Activated CD4-positive, alpha-beta memory T cell treated with anti-CD3 and anti-CD28 coated beads, Interleukin-2, amount 10 ng/mL, durations not matched to agents 7 days and 5 days (primary cell): ENCODE results near the gene ART4. TPM values are rescaled to one million over a fixed set of nuclear protein-coding genes. Genes with fewer than 3 reads are reported as not detected.

Source experiments
- CTCF ChIA-PET: fragments of 350-600 bp; sonication (Branson Sonifier 250); formaldehyde crosslinking; loops from one replicate; lab custom pipeline; 2021; ENCODE audit warnings: antibody characterized with exemption, inconsistent platforms; lab: Charles Lee
- POLR2A ChIA-PET: fragments of 350-600 bp; sonication (Branson Sonifier 250); formaldehyde crosslinking; loops from one replicate; lab custom pipeline; 2021; ENCODE audit warnings: antibody characterized with exemption; lab: Charles Lee
- DNase-seq: peaks from one replicate; pipeline ENCODE4 v3.0.0-alpha.2; 2020
- H3K27ac Mint-ChIP-seq: one replicate; pipeline ENCODE4 v1.8.0; 2021; ENCODE audit warnings: mild to moderate bottlenecking, mixed read lengths
- H3K27me3 Mint-ChIP-seq: one replicate; pipeline ENCODE4 v1.8.0; 2021; ENCODE audit warnings: mixed read lengths
- H3K36me3 Mint-ChIP-seq: one replicate; pipeline ENCODE4 v1.8.0; 2021; ENCODE audit warnings: low read depth, mixed read lengths
- H3K4me1 Mint-ChIP-seq: one replicate; pipeline ENCODE4 v1.8.0; 2021; ENCODE audit warnings: mixed read lengths
- H3K4me3 Mint-ChIP-seq: one replicate; pipeline ENCODE4 v1.8.0; 2021; ENCODE audit warnings: mild to moderate bottlenecking, mixed read lengths
- H3K9me3 Mint-ChIP-seq: one replicate; pipeline ENCODE4 v1.8.0; 2021; ENCODE audit warnings: mixed read lengths
- total RNA-seq, 2 experiments: library from RNA; stranded (reverse); gene quantifications; one replicate each; pipeline ENCODE4 v1.2.3, GENCODE V29; 2021

The ART4 gene
- not detected for total RNA-seq

DNA sequence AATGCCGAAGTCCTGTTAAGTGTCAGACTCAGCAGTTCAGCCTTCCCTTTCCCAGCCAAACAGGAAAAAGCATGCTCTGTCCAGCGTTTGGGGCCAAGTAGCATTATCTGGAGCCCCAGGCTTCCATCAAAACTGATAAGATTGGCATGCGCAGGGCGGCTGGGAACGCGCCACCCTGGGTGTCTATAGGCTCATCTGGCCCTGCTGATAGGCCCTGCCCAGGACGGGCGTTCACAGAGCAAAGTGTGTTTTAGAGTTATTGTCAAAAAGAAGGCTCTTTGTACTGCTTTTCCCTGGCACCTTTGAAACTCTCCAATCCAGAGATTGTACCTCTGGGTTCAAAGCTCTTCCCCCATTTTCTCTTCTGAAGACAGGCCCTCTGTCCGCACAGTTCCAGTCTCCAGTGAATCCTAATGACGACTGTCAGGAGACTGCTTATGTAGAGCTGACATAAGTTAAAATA, at the start of gene ART4:
TSS of gene ART4 (minus strand) at position 102 of the 463 bp plus-strand sequence. CDS start 413 bp downstream, outside the sequence.
- Mint-ChIP-seq H3K9me3 (no peaks in the 10 kb centered on the region), H3K4me1 (peaks cover 2% of the 10 kb centered on the region), H3K27me3 (peaks cover 7% of the 10 kb centered on the region), H3K36me3 (no peaks in the 10 kb centered on the region), H3K4me3 (no peak within 1 kb of the TSS), H3K27ac (no peak within 1 kb of the TSS)
- POLR2A ChIA-PET, result no interaction called here
- DNase-seq, result no peak
- CTCF ChIA-PET, result interaction anchor here (1.5 kb wide), 1 partner anchor 11 kb away, joined by 3 read pairs; no protein-coding TSS in a partner anchor

- Mint-ChIP-seq H3K27me3 (peaks cover 15% of the 10 kb centered on the region), H3K27ac (no peak overlapping the region), H3K4me1 (no peaks in the 10 kb centered on the region), H3K9me3 (no peaks in the 10 kb centered on the region), H3K4me3 (no peak overlapping the region), H3K36me3 (no peaks in the 10 kb centered on the region)
- ChIA-PET CTCF (interaction anchor here (1.2 kb wide), 1 partner anchor 10 kb away, joined by 3 read pairs; no protein-coding TSS in a partner anchor), POLR2A (interaction anchor here (1.2 kb wide), 1 partner anchor 123 kb away, joined by 3 read pairs; no protein-coding TSS in a partner anchor)
- no peak for DNase-seq
Measured at GRCh38 chr12:14892726-14893505, 49.6 kb upstream of the ART4 start.

DNA sequence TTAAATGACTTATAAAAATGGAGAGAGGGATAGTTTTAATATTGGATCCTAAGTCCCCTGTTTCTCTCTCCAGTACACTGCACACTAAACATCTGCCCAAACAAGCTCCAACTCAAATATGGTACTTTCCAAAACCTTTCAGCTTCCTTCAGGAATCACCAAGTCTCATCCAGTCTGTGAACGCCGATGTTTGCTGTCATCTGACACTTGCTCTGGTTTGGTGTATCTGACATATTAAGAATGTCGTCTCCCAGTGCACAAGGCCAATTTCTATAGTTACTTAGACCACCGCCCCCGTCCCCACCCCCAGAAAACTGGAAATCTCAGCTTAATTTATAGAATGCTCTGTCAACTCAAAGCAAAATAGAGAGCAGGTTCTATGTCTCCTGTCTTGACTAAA, 47.4 kb upstream of the ART4 start:
- H3K27ac Mint-ChIP-seq, result no peak overlapping the region

GRCh38 chr12:14886271-14886670, 42.9 kb upstream of the ART4 start:
- H3K27ac Mint-ChIP-seq, result no peak overlapping the region
- DNase-seq, result no peak
- H3K4me1 Mint-ChIP-seq, result peaks cover 10% of the 10 kb centered on the region
- peaks cover 42% of the 10 kb centered on the region for H3K27me3 Mint-ChIP-seq
- CTCF ChIA-PET, result no interaction called here
- POLR2A ChIA-PET, result interaction anchor here (1.3 kb wide), 1 partner anchor 16 kb away, joined by 3 read pairs; no protein-coding TSS in a partner anchor
- no peaks in the 10 kb centered on the region for H3K9me3 Mint-ChIP-seq
- no peaks in the 10 kb centered on the region for H3K36me3 Mint-ChIP-seq
- H3K4me3 Mint-ChIP-seq, result no peak overlapping the region

More for the DNA sequence above, 47.4 kb upstream of the ART4 start:
- CTCF ChIA-PET, result no interaction called here
- H3K4me1 Mint-ChIP-seq, result peaks cover 2% of the 10 kb centered on the region
- H3K9me3 Mint-ChIP-seq, result no peaks in the 10 kb centered on the region
- H3K27me3 Mint-ChIP-seq, result peaks cover 31% of the 10 kb centered on the region
- DNase-seq, result no peak
- no peak overlapping the region for H3K4me3 Mint-ChIP-seq
- POLR2A ChIA-PET, result no interaction called here
- no peaks in the 10 kb centered on the region for H3K36me3 Mint-ChIP-seq

DNA sequence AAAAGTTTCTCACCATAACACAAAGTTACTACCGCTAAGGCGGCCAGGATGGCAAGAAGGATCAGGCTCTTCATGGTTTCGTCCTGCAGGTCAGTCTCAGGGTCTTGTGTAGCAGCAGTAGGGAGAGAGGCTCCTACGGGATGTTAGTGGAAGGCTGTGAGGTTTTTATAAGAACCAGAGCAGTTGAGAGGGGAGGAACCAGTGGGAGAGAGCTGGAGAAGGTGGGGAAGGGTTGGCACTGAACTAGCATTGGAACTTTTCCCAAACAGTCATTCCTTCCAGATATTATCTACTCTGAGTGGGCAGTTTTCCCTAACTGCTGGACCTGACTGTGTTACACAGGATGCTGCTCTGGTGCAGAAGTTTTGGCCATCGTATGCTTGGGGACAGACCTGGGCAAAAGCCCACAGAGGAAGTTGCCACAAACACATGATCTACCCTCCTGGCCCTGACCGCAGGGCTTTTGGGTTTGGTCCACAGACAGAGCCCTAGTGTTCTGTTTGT, 42.4 kb upstream of the ART4 start, which contains the start of gene MGP:
TSS of gene MGP (minus strand) at position 137 of the 504 bp plus-strand sequence. CDS start at position 74, 63 bp downstream.
- Mint-ChIP-seq H3K27me3 (peaks cover 42% of the 10 kb centered on the region), H3K27ac (no peak within 1 kb of the TSS), H3K36me3 (no peaks in the 10 kb centered on the region), H3K4me3 (no peak within 1 kb of the TSS), H3K4me1 (peaks cover 14% of the 10 kb centered on the region), H3K9me3 (no peaks in the 10 kb centered on the region)
- CTCF ChIA-PET, result no interaction called here
- no peak for DNase-seq
- POLR2A ChIA-PET, result no interaction called here

- Mint-ChIP-seq H3K36me3 (peaks cover 5% of the 10 kb centered on the region), H3K4me3 (no peak overlapping the region), H3K9me3 (no peaks in the 10 kb centered on the region), H3K27ac (no peak overlapping the region), H3K4me1 (peaks cover 18% of the 10 kb centered on the region), H3K27me3 (peaks cover 39% of the 10 kb centered on the region)
- DNase-seq, result peak; percentile 69
- POLR2A ChIA-PET, result interaction anchor here (1.6 kb wide), 1 partner anchor 77 kb away, joined by 4 read pairs; the partner anchor contains the start of gene ARHGDIB
- CTCF ChIA-PET, result interaction anchor here (0.9 kb wide), 1 partner anchor 111 kb away, joined by 4 read pairs; no protein-coding TSS in a partner anchor
Measured at GRCh38 chr12:14884458-14884878, 41.1 kb upstream of the ART4 start.

GRCh38 chr12:14883686-14884085, 40.4 kb upstream of the ART4 start:
- Mint-ChIP-seq H3K4me3 (no peak overlapping the region), H3K27ac (no peak overlapping the region), H3K27me3 (peaks cover 32% of the 10 kb centered on the region), H3K9me3 (no peaks in the 10 kb centered on the region), H3K36me3 (peaks cover 5% of the 10 kb centered on the region), H3K4me1 (peaks cover 18% of the 10 kb centered on the region)
- CTCF ChIA-PET, result interaction anchor here (0.6 kb wide), 1 partner anchor 212 kb away, joined by 3 read pairs; no protein-coding TSS in a partner anchor
- POLR2A ChIA-PET, result interaction anchor here (1.6 kb wide), 1 partner anchor 78 kb away, joined by 4 read pairs; the partner anchor contains the start of gene ARHGDIB
- DNase-seq, result no peak

DNA sequence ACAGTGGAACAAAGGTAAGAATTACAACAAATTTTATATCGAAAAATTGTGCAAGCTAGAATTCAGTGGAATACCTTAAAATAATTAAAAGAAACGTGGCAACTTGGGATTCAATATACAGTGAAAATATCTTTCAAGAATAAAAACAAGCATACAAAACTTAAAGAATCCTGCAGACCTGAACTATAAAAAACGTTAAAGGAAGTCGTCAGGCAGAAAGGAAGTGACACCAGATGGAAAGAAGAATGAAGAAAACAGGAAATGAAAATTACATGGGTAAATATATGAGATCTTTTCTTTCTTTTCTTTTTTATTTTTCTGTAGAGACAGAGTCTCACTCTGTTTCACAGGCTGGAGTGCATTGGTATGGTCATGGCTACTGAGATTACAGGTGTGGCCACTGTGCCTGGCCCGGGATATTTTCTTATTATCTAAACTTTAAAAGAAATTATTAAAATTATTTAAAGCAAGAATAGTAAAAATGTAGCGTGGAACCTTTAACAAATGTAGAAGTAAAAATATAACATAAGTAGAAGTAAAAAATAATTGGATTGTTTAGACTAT, 37.6 kb upstream of the ART4 start:
- peaks cover 13% of the 10 kb centered on the region for H3K27me3 Mint-ChIP-seq

GRCh38 chr12:14879222-14879933, 36.1 kb upstream of the ART4 start:
- Mint-ChIP-seq H3K9me3 (no peaks in the 10 kb centered on the region), H3K36me3 (peaks cover 5% of the 10 kb centered on the region), H3K4me1 (peaks cover 10% of the 10 kb centered on the region), H3K27me3 (peaks cover 1% of the 10 kb centered on the region), H3K27ac (no peak overlapping the region), H3K4me3 (no peak overlapping the region)
- ChIA-PET CTCF (no interaction called here), POLR2A (no interaction called here)
- DNase-seq, result no peak

More for the DNA sequence above, 37.6 kb upstream of the ART4 start:
- no peaks in the 10 kb centered on the region for H3K9me3 Mint-ChIP-seq
- H3K4me3 Mint-ChIP-seq, result no peak overlapping the region
- DNase-seq, result no peak
- H3K27ac Mint-ChIP-seq, result peak overlapping the region; percentile 13
- ChIA-PET POLR2A (no interaction called here), CTCF (no interaction called here)
- H3K36me3 Mint-ChIP-seq, result peaks cover 5% of the 10 kb centered on the region
- peaks cover 18% of the 10 kb centered on the region for H3K4me1 Mint-ChIP-seq

- no peak overlapping the region for H3K27ac Mint-ChIP-seq
- no peak for DNase-seq
- peaks cover 5% of the 10 kb centered on the region for H3K36me3 Mint-ChIP-seq
- H3K4me1 Mint-ChIP-seq, result peaks cover 8% of the 10 kb centered on the region
- H3K27me3 Mint-ChIP-seq, result no peaks in the 10 kb centered on the region
- H3K4me3 Mint-ChIP-seq, result no peak overlapping the region
- no peaks in the 10 kb centered on the region for H3K9me3 Mint-ChIP-seq
- ChIA-PET POLR2A (no interaction called here), CTCF (no interaction called here)
Measured at GRCh38 chr12:14878488-14878887, 35.2 kb upstream of the ART4 start.

DNA sequence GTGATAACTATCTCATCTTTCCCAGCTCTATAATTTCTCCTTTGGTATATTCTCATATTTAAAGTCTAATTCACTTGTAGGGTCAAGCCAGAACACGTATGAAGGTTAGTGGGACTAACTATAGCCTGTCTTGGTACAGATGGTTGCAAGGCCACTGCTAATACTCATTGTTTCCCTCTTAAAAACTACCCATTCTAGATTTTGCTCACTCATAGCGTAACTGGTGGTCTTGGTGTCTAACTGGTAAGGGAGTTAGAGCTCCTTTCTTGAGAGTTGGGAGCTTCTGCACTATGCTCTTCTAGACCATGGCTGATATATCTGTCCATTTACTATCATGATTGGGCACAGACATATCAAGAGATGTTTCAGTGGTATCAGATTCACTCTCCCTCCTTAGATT, 33.5 kb upstream of the ART4 start:
- H3K27me3 Mint-ChIP-seq, result no peaks in the 10 kb centered on the region
- H3K4me1 Mint-ChIP-seq, result peaks cover 8% of the 10 kb centered on the region
- H3K36me3 Mint-ChIP-seq, result peaks cover 5% of the 10 kb centered on the region
- no peak overlapping the region for H3K4me3 Mint-ChIP-seq
- H3K9me3 Mint-ChIP-seq, result no peaks in the 10 kb centered on the region
- no peak overlapping the region for H3K27ac Mint-ChIP-seq
- no peak for DNase-seq
- POLR2A ChIA-PET, result no interaction called here
- CTCF ChIA-PET, result interaction anchor here (1.0 kb wide), 2 partner anchors 10 to 31 kb away, joined by 3 to 4 read pairs; no protein-coding TSS in a partner anchor

GRCh38 chr12:14874882-14875281, 31.6 kb upstream of the ART4 start:
- ChIA-PET CTCF (no interaction called here), POLR2A (no interaction called here)
- no peaks in the 10 kb centered on the region for H3K27me3 Mint-ChIP-seq
- peaks cover 4% of the 10 kb centered on the region for H3K36me3 Mint-ChIP-seq
- H3K4me3 Mint-ChIP-seq, result no peak overlapping the region
- DNase-seq, result no peak
- no peak overlapping the region for H3K27ac Mint-ChIP-seq
- no peaks in the 10 kb centered on the region for H3K4me1 Mint-ChIP-seq
- no peaks in the 10 kb centered on the region for H3K9me3 Mint-ChIP-seq
